Left lung (tissue), 10 donors: ENCODE results near the gene CFAP68. TPM values are rescaled to one million over a fixed set of nuclear protein-coding genes. Genes with fewer than 3 reads are reported as not detected.

Experiments
- ATAC-seq: fragments of 200-7000 bp; cut with Tn5 transposase; one replicate; pipeline ENCODE4 v1.9.1; 2020; ENCODE audit warnings: moderate library complexity
- DNase-seq, 4 donors: peaks; one replicate each; pipeline ENCODE4 v3.0.0-alpha.2; 2013 to 2020
- H3K27ac ChIP-seq, 2 donors: fragments of 200-600 bp; sonication (generic) in 1 of 2; one replicate each; pipeline versions ENCODE4 v1.5.0 to v1.8.0; 2020 to 2021
- H3K27me3 ChIP-seq, 2 donors: fragments of 200-600 bp; sonication (generic) in 1 of 2; one replicate each; pipeline versions ENCODE4 v1.5.0 to v1.8.0; 2020 to 2021
- H3K36me3 ChIP-seq, 2 donors: fragments of 200-600 bp; sonication (generic) in 1 of 2; one replicate each; pipeline versions ENCODE4 v1.5.0 to v1.8.0; 2020 to 2021
- H3K4me1 ChIP-seq, 2 donors: fragments of 200-600 bp; one replicate each; pipeline ENCODE4 v1.8.0; 2021
- H3K4me3 ChIP-seq, 2 donors: fragments of 200-600 bp; sonication (generic) in 1 of 2; one replicate each; pipeline versions ENCODE4 v1.5.0 to v1.8.0; 2020 to 2021; ENCODE audit warnings: mild to moderate bottlenecking in 1 of 2
- H3K9me3 ChIP-seq, 2 donors: fragments of 200-600 bp; sonication (generic) in 1 of 2; one replicate each; pipeline versions ENCODE4 v1.5.0 to v1.8.0; 2020 to 2021
- CTCF ChIP-seq, 2 donors: fragments of 200-600 bp; sonication (generic) in 1 of 2; IDR thresholded peaks; one replicate each; pipeline versions ENCODE4 v1.5.0 to v1.8.0; 2021; ENCODE audit warnings: antibody characterized with exemption in 2 of 2
- intact Hi-C, 2 donors: fragments of 100-400 bp; cut with DNase I; formaldehyde crosslinking; loops; one replicate each; pipeline versions ENCODE4 v1.11.2 to v1.14.2; 2022
- polyA plus RNA-seq, 6 donors: library from polyadenylated mRNA; unstranded; fragments of 120-200 nt; gene quantifications; one replicate each; pipeline ENCODE4 v1.2.1, GENCODE V29; 2013; ENCODE audit not compliant: insufficient read length in 6 of 6
- total RNA-seq, 2 donors: library from RNA; stranded (reverse); fragmentation: NEBNext Ultra II Directional; extraction: Animal tissue kit (Norgen Biotek cat#: 25700); gene quantifications; one replicate each; pipeline ENCODE4 v1.2.1, GENCODE V29; 2021
- donor health status: DM: no; HTN: yes; CAD: no.
- donor health status: DM: no; HTN: no; CAD: no.

The CFAP68 gene
- total and polyA plus RNA-seq, 8 donors, result 20.4 to 46.7 (median 37.9) TPM

GRCh38 chr11:111840143-111840542 lies 39.2 kb upstream of the CFAP68 start:
- intact Hi-C loops, result loop anchor here in 1 of 2 donors (10.0 kb wide), 1 partner anchor 255 kb away; no protein-coding TSS in a partner anchor
- DNase-seq, result no peak
- H3K36me3 ChIP-seq, result peaks cover 0 to 43% of the 10 kb centered on the region in 2 donors

GRCh38 chr11:111841370-111842053 lies 37.8 kb upstream of the CFAP68 start:
- DNase-seq (peak in 3 of 4 donors; percentile 79 to 87 (median 87)), ATAC-seq (peak; percentile 96)
- Histone ChIP-seq H3K4me3 (no peak overlapping the region), H3K36me3 (peaks cover 0 to 40% of the 10 kb centered on the region in 2 donors), H3K9me3 (no peaks in the 10 kb centered on the region), H3K27me3 (no peaks in the 10 kb centered on the region), H3K4me1 (peaks cover 0 to 47% of the 10 kb centered on the region in 2 donors), H3K27ac (peak overlapping the region; percentile 21 to 53)
- peak; percentile 84 to 89 for TF ChIP-seq CTCF (IDR thresholded peaks at IDR 0.05)
- intact Hi-C loops, result loop anchor here in 1 of 2 donors (10.0 kb wide), 1 partner anchor 257 kb away; no protein-coding TSS in a partner anchor

More at GRCh38 chr11:111840143-111840542, 39.2 kb upstream of the CFAP68 start:
- H3K27me3 ChIP-seq, result no peaks in the 10 kb centered on the region
- peak overlapping the region in 1 of 2 donors; percentile 21 for H3K27ac ChIP-seq
- peaks cover 0 to 33% of the 10 kb centered on the region in 2 donors for H3K4me1 ChIP-seq
- no peak overlapping the region for H3K4me3 ChIP-seq
- no peaks in the 10 kb centered on the region for H3K9me3 ChIP-seq
- ATAC-seq, result peak; percentile 8
- no peak for TF ChIP-seq CTCF (IDR thresholded peaks at IDR 0.05)

GRCh38 chr11:111843661-111844060 lies 35.7 kb upstream of the CFAP68 start:
- H3K36me3 ChIP-seq, result peaks cover 0 to 37% of the 10 kb centered on the region in 2 donors
- ATAC-seq (no peak), DNase-seq (no peak)
- H3K27ac ChIP-seq, result peak overlapping the region in 1 of 2 donors; percentile 18
- H3K27me3 ChIP-seq, result no peaks in the 10 kb centered on the region
- no peaks in the 10 kb centered on the region for H3K9me3 ChIP-seq
- TF ChIP-seq CTCF (IDR thresholded peaks at IDR 0.05), result no peak
- peaks cover 0 to 56% of the 10 kb centered on the region in 2 donors for H3K4me1 ChIP-seq
- intact Hi-C loops, result loop anchor here in 1 of 2 donors (10.0 kb wide), 1 partner anchor 259 kb away; no protein-coding TSS in a partner anchor
- H3K4me3 ChIP-seq, result no peak overlapping the region

- Histone ChIP-seq H3K27ac (peak overlapping the region in 1 of 2 donors; percentile 68), H3K4me1 (peaks cover 0 to 56% of the 10 kb centered on the region in 2 donors), H3K4me3 (no peak overlapping the region), H3K36me3 (peaks cover 0 to 47% of the 10 kb centered on the region in 2 donors), H3K9me3 (no peaks in the 10 kb centered on the region), H3K27me3 (no peaks in the 10 kb centered on the region)
- intact Hi-C loops, result loop anchor here in 1 of 2 donors (10.0 kb wide), 1 partner anchor 261 kb away; no protein-coding TSS in a partner anchor
- peak in 1 of 4 donors; percentile 38 for DNase-seq
- ATAC-seq, result peak; percentile 21
- TF ChIP-seq CTCF (IDR thresholded peaks at IDR 0.05), result no peak
Observed at GRCh38 chr11:111845276-111846028, 33.9 kb upstream of the CFAP68 start.
